HepG2 (cell line): ENCODE results near the gene SLC22A23.

Source experiments
- ATF3 ChIP-seq: sonication (generic); formaldehyde crosslinking; IDR thresholded peaks from 2 replicates; pipeline ENCODE4 v1.4.0; 2020; ENCODE audit warnings: missing genetic modification reagents
- FOXK1 ChIP-seq: sonication (generic); formaldehyde crosslinking; IDR thresholded peaks from 2 replicates; pipeline ENCODE4 v1.4.0; 2020; ENCODE audit warnings: low read depth, missing genetic modification reagents, borderline replicate concordance
- GABPB1 ChIP-seq: IDR thresholded peaks from 2 replicates; pipeline ENCODE4 v1.6.1; 2016; ENCODE audit warnings: mild to moderate bottlenecking, missing genetic modification reagents, moderate library complexity, missing compliant biosample characterization
- HNRNPL ChIP-seq: fragments of 200-400 bp; formaldehyde crosslinking; IDR thresholded peaks from 2 replicates; pipeline ENCODE4 v1.6.1; 2017; ENCODE audit warnings: mild to moderate bottlenecking, low read depth, low read length
- MAFG ChIP-seq: sonication (generic); formaldehyde crosslinking; IDR thresholded peaks from 2 replicates; pipeline ENCODE4 v1.5.1; 2020; ENCODE audit warnings: mild to moderate bottlenecking, missing genetic modification reagents
- SKIL ChIP-seq: sonication (generic); formaldehyde crosslinking; IDR thresholded peaks from 2 replicates; pipeline ENCODE4 v1.8.0; 2022; ENCODE audit warnings: missing genetic modification reagents, mild to moderate bottlenecking, moderate library complexity, borderline replicate concordance
- STAT5B ChIP-seq: sonication (generic); formaldehyde crosslinking; IDR thresholded peaks from 2 replicates; pipeline ENCODE4 v1.4.0; 2020; ENCODE audit warnings: missing genetic modification reagents
- YY1 ChIP-seq: IDR thresholded peaks from 2 replicates; pipeline ENCODE4 v1.6.1; 2011; ENCODE audit warnings: low read length, low read depth, moderate library complexity, mild to moderate bottlenecking; ENCODE audit not compliant: insufficient read depth, insufficient replicate concordance
- ZNF160 ChIP-seq: sonication (generic); formaldehyde crosslinking; IDR thresholded peaks from 2 replicates; pipeline ENCODE4 v1.8.0; 2022; ENCODE audit warnings: mild to moderate bottlenecking, inconsistent platforms, missing genetic modification reagents

GRCh38 chr6:3412779-3413500, 43.9 kb downstream of the SLC22A23 start:
- TF ChIP-seq HNRNPL (no peak), STAT5B (CRISPR knock-in tag) (no peak), GABPB1 (CRISPR knock-in tag) (no peak), MAFG (no peak), YY1 (no peak), FOXK1 (CRISPR knock-in tag) (peak; percentile 15; the same call in 1 of the 2 replicates), SKIL (CRISPR knock-in tag) (no peak), ZNF160 (CRISPR knock-in tag) (no peak), ATF3 (CRISPR knock-in tag) (no peak)
